Right lobe of liver (tissue), 4 donors: Measurements from ENCODE around the gene STPG3.

Experiments used
- POLR2A ChIP-seq: fragments of 450-650 bp; IDR thresholded peaks from one replicate; pipeline ENCODE4 v1.6.1; 2017; ENCODE audit warnings: antibody characterized with exemption, mild to moderate bottlenecking
- TF ChIP-seq, protein P1 (sequence below), 4 donors: fragments of 200-600 bp in 3 of 4; fragments of 450-650 bp in 1 of 4; IDR thresholded peaks; one replicate each; pipeline versions ENCODE4 v1.5.1 to v1.8.0; 2016 to 2022; ENCODE audit warnings: antibody characterized with exemption in 4 of 4, mild to moderate bottlenecking in 2 of 4
- donor health status: DM: no; HTN: no; CAD: no.
- donor health status: DM: no; HTN: no; CAD: no.
- donor health status: DM: no; HTN: yes; CAD: no.

DNA sequence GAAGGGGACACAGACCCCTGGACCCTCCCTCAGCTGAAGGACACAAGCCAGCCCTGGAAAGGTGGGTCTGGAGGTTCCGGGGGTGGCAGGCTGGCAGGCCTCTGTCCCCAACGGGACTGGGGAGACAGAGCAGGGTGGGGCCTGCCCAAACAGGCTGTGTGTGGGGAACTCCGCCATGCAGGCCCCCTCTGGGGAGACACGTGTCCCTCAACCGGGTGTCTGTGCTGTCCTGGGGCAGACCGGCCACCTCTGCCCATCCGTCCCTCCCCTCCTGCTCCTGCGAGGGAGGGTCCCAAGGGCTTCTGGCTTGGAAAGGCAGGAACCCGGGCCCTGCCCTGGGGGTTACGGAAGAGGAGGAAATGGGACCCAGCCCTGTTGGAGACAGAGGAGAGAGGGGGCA lies 19.0 kb upstream of the STPG3 start:
- TF ChIP-seq, protein P1, sequence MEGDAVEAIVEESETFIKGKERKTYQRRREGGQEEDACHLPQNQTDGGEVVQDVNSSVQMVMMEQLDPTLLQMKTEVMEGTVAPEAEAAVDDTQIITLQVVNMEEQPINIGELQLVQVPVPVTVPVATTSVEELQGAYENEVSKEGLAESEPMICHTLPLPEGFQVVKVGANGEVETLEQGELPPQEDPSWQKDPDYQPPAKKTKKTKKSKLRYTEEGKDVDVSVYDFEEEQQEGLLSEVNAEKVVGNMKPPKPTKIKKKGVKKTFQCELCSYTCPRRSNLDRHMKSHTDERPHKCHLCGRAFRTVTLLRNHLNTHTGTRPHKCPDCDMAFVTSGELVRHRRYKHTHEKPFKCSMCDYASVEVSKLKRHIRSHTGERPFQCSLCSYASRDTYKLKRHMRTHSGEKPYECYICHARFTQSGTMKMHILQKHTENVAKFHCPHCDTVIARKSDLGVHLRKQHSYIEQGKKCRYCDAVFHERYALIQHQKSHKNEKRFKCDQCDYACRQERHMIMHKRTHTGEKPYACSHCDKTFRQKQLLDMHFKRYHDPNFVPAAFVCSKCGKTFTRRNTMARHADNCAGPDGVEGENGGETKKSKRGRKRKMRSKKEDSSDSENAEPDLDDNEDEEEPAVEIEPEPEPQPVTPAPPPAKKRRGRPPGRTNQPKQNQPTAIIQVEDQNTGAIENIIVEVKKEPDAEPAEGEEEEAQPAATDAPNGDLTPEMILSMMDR (IDR thresholded peaks at IDR 0.05): no peak
- TF ChIP-seq POLR2A: no peak
